Measurements from ENCODE around the gene RAD51. TPM values are rescaled to one million over a fixed set of nuclear protein-coding genes. Genes with fewer than 3 reads are reported as not detected.

RAD51 gene
- polyA plus RNA-seq, 1 donor from 2014 or later = 0.22 TPM

- no peaks in the 10 kb centered on the region for H3K9me2 ChIP-seq (ENCODE audit: insufficient read depth, low read length)
- no peak overlapping the region for H2AFZ ChIP-seq (ENCODE audit: low read depth, low read length)
- H3K27ac ChIP-seq (ENCODE audit: low read length) = no peak overlapping the region
- H3K9me3 ChIP-seq (ENCODE audit: low read length) = no peaks in the 10 kb centered on the region
- no peaks in the 10 kb centered on the region for H3F3A ChIP-seq (ENCODE audit: insufficient read depth, low read length, poor library complexity, severe bottlenecking)
- H3K27me3 ChIP-seq (ENCODE audit: insufficient read depth, low read depth, low read length) = no peaks in the 10 kb centered on the region
- H3K79me2 ChIP-seq (replicated peaks; ENCODE audit: insufficient read depth, low read length) = no peaks in the 10 kb centered on the region
- no peak overlapping the region for H3K4me2 ChIP-seq (ENCODE audit: low read length)
- H3K9ac ChIP-seq (ENCODE audit: low read length) = no peak overlapping the region
- no peaks in the 10 kb centered on the region for H4K20me1 ChIP-seq (ENCODE audit: insufficient read depth)
- no peak overlapping the region for H3K4me3 ChIP-seq (ENCODE audit: low read length)
- TF ChIP-seq POLR2AphosphoS5 (IDR thresholded peaks at IDR 0.05) (no peak), REST (IDR thresholded peaks at IDR 0.05; ENCODE audit: borderline replicate concordance) (no peak), SMC3 (conservative IDR thresholded peaks at IDR 0.05; ENCODE audit: poor library complexity) (no peak), TAF1 (IDR thresholded peaks at IDR 0.05; ENCODE audit: low read depth) (no peak), MXI1 (conservative IDR thresholded peaks at IDR 0.05; ENCODE audit: poor library complexity, severe bottlenecking) (no peak), RAD21 (conservative IDR thresholded peaks at IDR 0.05) (no peak), EP300 (conservative IDR thresholded peaks at IDR 0.05; ENCODE audit: poor library complexity, severe bottlenecking) (no peak), EZH2 (IDR thresholded peaks at IDR 0.05; ENCODE audit: borderline replicate concordance, insufficient read depth, low read length, poor library complexity, severe bottlenecking) (no peak), CTCF (IDR thresholded peaks at IDR 0.05; ENCODE audit: poor library complexity, severe bottlenecking) (no peak)
- H3K36me3 ChIP-seq (ENCODE audit: insufficient read depth, low read length) = no peaks in the 10 kb centered on the region
Observed at GRCh38 chr15:40773496-40773895, 78.5 kb downstream of the RAD51 start.

GRCh38 chr15:40773902-40774301 is 78.9 kb downstream of the RAD51 start:
- H3K9me2 ChIP-seq (ENCODE audit: insufficient read depth, low read length) = no peaks in the 10 kb centered on the region
- no peak overlapping the region for H3K4me3 ChIP-seq (ENCODE audit: low read length)
- no peak overlapping the region for H3K27ac ChIP-seq (ENCODE audit: low read length)
- no peaks in the 10 kb centered on the region for H3K27me3 ChIP-seq (ENCODE audit: insufficient read depth, low read depth, low read length)
- no peak for TF ChIP-seq CTCF (IDR thresholded peaks at IDR 0.05; ENCODE audit: poor library complexity, severe bottlenecking)
- TF ChIP-seq RAD21 (conservative IDR thresholded peaks at IDR 0.05) = no peak
- no peak for TF ChIP-seq MXI1 (conservative IDR thresholded peaks at IDR 0.05; ENCODE audit: poor library complexity, severe bottlenecking)
- no peak for TF ChIP-seq EZH2 (IDR thresholded peaks at IDR 0.05; ENCODE audit: borderline replicate concordance, insufficient read depth, low read length, poor library complexity, severe bottlenecking)
- no peak for TF ChIP-seq POLR2AphosphoS5 (IDR thresholded peaks at IDR 0.05)
- TF ChIP-seq TAF1 (IDR thresholded peaks at IDR 0.05; ENCODE audit: low read depth) = no peak
- H3K4me2 ChIP-seq (ENCODE audit: low read length) = no peak overlapping the region
- no peak overlapping the region for H2AFZ ChIP-seq (ENCODE audit: low read depth, low read length)
- H3K79me2 ChIP-seq (replicated peaks; ENCODE audit: insufficient read depth, low read length) = no peaks in the 10 kb centered on the region
- H3K36me3 ChIP-seq (ENCODE audit: insufficient read depth, low read length) = no peaks in the 10 kb centered on the region
- no peak overlapping the region for H3K9ac ChIP-seq (ENCODE audit: low read length)
- H3K9me3 ChIP-seq (ENCODE audit: low read length) = no peaks in the 10 kb centered on the region
- H4K20me1 ChIP-seq (ENCODE audit: insufficient read depth) = no peaks in the 10 kb centered on the region
- no peaks in the 10 kb centered on the region for H3F3A ChIP-seq (ENCODE audit: insufficient read depth, low read length, poor library complexity, severe bottlenecking)

Data from neural cell (in vitro differentiated cells).